Vagina (tissue), 2 donors: Measurements from ENCODE around the gene KLC4.

ENCODE experiments used
- CTCF ChIP-seq, 3 experiments: fragments of 450-650 bp in 2 of 3; fragments of 200-600 bp in 1 of 3; sonication (generic) in 1 of 3; IDR thresholded peaks; one replicate each; pipeline ENCODE4 v1.5.1; 2017 to 2019; ENCODE audit warnings: antibody characterized with exemption in 3 of 3, mild to moderate bottlenecking in 2 of 3, moderate library complexity in 2 of 3
- POLR2A ChIP-seq, 2 donors: fragments of 450-650 bp; IDR thresholded peaks; one replicate each; pipeline ENCODE4 v1.6.1; 2017; ENCODE audit warnings: antibody characterized with exemption in 2 of 2, mild to moderate bottlenecking in 2 of 2, moderate library complexity in 2 of 2
- POLR2AphosphoS5 ChIP-seq, 2 donors: sonication (generic); formaldehyde crosslinking; IDR thresholded peaks; one replicate each; pipeline ENCODE4 v1.9.0; 2017; ENCODE audit warnings: antibody characterized with exemption in 2 of 2, mild to moderate bottlenecking in 2 of 2, low read depth in 1 of 2; ENCODE audit not compliant: insufficient read depth in 1 of 2

- TF ChIP-seq POLR2A (IDR thresholded peaks at IDR 0.05), result no peak
- no peak for TF ChIP-seq CTCF (IDR thresholded peaks at IDR 0.05)
- TF ChIP-seq POLR2AphosphoS5 (IDR thresholded peaks at IDR 0.05; ENCODE audit: insufficient read depth in 1 of 2, low read depth in 1 of 2), result peak in 1 of 2 donors; percentile 76
Measured at GRCh38 chr6:43093436-43094289, 34.2 kb downstream of the KLC4 start.
